ENCODE results near the gene MT1HL1. TPM values are rescaled to one million over a fixed set of nuclear protein-coding genes. Genes with fewer than 3 reads are reported as not detected.

Gene MT1HL1
- total and polyA plus RNA-seq, 7 donors, result not detected

DNA sequence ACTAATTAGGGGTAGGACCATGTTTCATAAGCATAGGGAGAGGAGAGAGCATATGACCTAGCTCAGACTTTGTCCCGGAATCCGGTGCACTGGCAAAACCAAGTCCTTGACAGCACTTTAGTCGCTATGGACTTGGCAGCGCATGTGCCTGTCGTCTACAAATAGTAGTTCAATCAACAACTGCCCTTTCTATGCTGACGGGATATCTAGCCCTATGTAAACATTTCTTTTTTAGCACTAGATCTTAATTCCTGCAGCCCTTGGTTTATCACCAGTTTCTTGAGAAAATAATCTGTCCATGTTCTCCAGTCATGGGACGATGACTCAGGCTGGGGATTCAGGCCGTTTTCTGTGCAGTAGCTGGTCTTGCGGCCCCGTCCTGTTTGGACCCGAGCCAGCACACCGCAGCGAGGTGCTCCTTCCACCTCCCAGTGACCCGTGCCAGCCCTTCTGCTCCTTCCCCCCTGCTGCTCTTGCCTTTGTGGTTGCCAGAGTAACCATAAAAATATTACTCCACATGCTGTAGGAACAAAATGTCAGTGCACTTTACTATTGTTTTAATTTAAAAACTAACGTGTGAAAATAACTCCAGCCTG lies 8.6 kb upstream of the MT1HL1 start:
- ATAC-seq, result no peak
- intact Hi-C loops (cut with DNase I), result no loop called here
- H3K4me3 ChIP-seq, result no peak overlapping the region
- no peaks in the 10 kb centered on the region for H3K4me1 ChIP-seq
- WGBS, 3 donors, result 49 to 57% (median 49%) methylated on average over 15 of the region's 15 CpGs
- no peak overlapping the region for H3K27ac ChIP-seq
- no peaks in the 10 kb centered on the region for H3K36me3 ChIP-seq (ENCODE audit: insufficient read depth in 1 of 2, low read depth in 1 of 2)
- H3K27me3 ChIP-seq (ENCODE audit: insufficient read depth in 3 of 3, low read length in 2 of 3), result no peaks in the 10 kb centered on the region
- no peaks in the 10 kb centered on the region for H3K9me3 ChIP-seq
- TF ChIP-seq, protein P1, sequence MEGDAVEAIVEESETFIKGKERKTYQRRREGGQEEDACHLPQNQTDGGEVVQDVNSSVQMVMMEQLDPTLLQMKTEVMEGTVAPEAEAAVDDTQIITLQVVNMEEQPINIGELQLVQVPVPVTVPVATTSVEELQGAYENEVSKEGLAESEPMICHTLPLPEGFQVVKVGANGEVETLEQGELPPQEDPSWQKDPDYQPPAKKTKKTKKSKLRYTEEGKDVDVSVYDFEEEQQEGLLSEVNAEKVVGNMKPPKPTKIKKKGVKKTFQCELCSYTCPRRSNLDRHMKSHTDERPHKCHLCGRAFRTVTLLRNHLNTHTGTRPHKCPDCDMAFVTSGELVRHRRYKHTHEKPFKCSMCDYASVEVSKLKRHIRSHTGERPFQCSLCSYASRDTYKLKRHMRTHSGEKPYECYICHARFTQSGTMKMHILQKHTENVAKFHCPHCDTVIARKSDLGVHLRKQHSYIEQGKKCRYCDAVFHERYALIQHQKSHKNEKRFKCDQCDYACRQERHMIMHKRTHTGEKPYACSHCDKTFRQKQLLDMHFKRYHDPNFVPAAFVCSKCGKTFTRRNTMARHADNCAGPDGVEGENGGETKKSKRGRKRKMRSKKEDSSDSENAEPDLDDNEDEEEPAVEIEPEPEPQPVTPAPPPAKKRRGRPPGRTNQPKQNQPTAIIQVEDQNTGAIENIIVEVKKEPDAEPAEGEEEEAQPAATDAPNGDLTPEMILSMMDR (IDR thresholded peaks at IDR 0.05), result no peak
- no peak for DNase-seq

DNA sequence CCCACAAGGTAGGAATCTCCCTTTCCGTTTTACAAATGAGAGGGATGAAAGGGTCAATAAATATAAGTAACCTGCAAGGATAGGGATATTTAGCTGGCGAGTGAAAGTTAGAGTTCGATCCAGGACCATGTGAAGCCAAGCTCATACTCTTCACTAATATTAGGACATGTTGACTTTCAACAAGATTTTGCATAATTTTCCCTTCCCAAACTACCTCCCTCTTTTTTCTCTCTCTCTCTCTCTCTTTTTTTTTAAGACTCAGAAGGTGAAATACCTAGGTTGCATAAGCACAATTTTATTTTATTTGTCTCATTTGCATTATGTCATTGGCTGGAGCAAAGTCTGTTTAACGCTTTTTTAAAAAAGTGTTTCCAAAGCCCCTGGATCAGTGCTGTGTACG lies 8.1 kb upstream of the MT1HL1 start:
- ATAC-seq (no peak), DNase-seq (no peak)
- Histone ChIP-seq H3K4me1 (no peaks in the 10 kb centered on the region), H3K27me3 (ENCODE audit: insufficient read depth in 3 of 3, low read length in 2 of 3) (no peaks in the 10 kb centered on the region), H3K27ac (no peak overlapping the region), H3K9me3 (no peaks in the 10 kb centered on the region), H3K36me3 (ENCODE audit: insufficient read depth in 1 of 2, low read depth in 1 of 2) (no peaks in the 10 kb centered on the region), H3K4me3 (no peak overlapping the region)
- WGBS, 3 donors, result 83 to 86% (median 84%) methylated on average over 5 of the region's 5 CpGs
- intact Hi-C loops (cut with DNase I), result no loop called here
- TF ChIP-seq, protein P1 (IDR thresholded peaks at IDR 0.05), result no peak

DNA sequence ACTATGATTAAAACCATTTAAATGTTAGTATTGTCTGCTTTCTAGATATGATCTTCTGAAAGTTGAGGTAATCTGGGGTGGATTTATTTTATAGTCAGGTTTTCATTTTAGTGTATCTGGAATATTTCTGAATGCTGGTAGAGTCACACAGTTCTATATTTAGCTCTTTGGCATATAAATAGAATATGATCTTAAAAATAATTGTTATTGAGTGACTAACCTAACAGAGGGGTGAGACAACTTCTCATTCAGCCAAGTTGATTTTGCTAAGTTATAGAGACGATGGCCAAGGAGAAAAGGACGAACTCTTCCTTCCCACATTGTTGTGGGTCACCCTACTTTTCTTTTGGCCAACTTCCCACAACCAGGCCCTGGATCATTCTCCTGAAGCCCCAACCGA lies 7.2 kb upstream of the MT1HL1 start:
- 50 to 58% (median 58%) methylated on average over 3 of the region's 3 CpGs for WGBS, 3 donors
- Histone ChIP-seq H3K27me3 (ENCODE audit: insufficient read depth in 3 of 3, low read length in 2 of 3) (no peaks in the 10 kb centered on the region), H3K27ac (no peak overlapping the region), H3K9me3 (no peaks in the 10 kb centered on the region), H3K4me1 (no peaks in the 10 kb centered on the region), H3K36me3 (ENCODE audit: insufficient read depth in 1 of 2, low read depth in 1 of 2) (no peaks in the 10 kb centered on the region), H3K4me3 (no peak overlapping the region)
- intact Hi-C loops (cut with DNase I), result no loop called here
- ATAC-seq (no peak), DNase-seq (no peak)
- TF ChIP-seq, protein P1 (IDR thresholded peaks at IDR 0.05), result no peak

DNA sequence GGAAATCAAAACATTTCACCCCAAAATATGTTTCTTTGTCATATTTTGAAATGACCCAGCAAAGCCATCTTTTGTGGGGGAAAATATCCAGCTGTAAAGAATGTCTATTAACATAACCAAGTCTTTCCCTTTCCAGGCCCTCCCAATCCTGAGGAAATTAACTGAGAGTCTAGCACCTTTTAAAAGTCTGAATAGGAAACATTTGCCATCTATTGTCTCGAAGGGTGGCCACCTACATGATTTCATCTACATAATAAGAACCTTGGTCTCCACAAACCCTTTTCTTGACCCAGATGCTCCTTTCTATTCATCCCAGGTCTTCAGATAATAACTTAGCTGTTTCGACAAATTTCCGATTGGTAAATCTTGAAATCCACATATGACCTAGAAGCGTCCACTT lies 5.4 kb upstream of the MT1HL1 start:
- DNase-seq (no peak), ATAC-seq (no peak)
- intact Hi-C loops (cut with DNase I), result loop anchor here in 1 of 2 donors (10.0 kb wide), 1 partner anchor 555 kb away; no protein-coding TSS in a partner anchor
- Histone ChIP-seq H3K27ac (no peak overlapping the region), H3K4me1 (no peaks in the 10 kb centered on the region), H3K36me3 (ENCODE audit: insufficient read depth in 1 of 2, low read depth in 1 of 2) (no peaks in the 10 kb centered on the region), H3K9me3 (no peaks in the 10 kb centered on the region), H3K4me3 (no peak overlapping the region), H3K27me3 (ENCODE audit: insufficient read depth in 3 of 3, low read length in 2 of 3) (no peaks in the 10 kb centered on the region)
- TF ChIP-seq, protein P1 (IDR thresholded peaks at IDR 0.05), result no peak
- WGBS, 3 donors, result 88 to 94% (median 93%) methylated on average over 4 of the region's 4 CpGs
